Measurements from ENCODE around the gene CAMTA1.

- TF ChIP-seq POLR2A (IDR thresholded peaks at IDR 0.05) = no peak
- TF ChIP-seq CTCF (IDR thresholded peaks at IDR 0.05) = no peak
- TF ChIP-seq POLR2AphosphoS5 (IDR thresholded peaks at IDR 0.05) = no peak
These were observed 593.3 kb downstream of the CAMTA1 start for GRCh38 chr1:7378346-7379130.

Data from stomach (tissue), 4 donors.